CD1c-positive myeloid dendritic cell (primary cell): ENCODE measurements around the gene PGRMC2.

Experiments used
- DNase-seq: peaks from one replicate; pipeline ENCODE4 v3.0.0-alpha.2; 2016; ENCODE audit errors: extremely low spot score

The PGRMC2 gene

GRCh38 chr4:128220286-128221235, 67.1 kb downstream of the PGRMC2 start:
- no peak for DNase-seq
